PC-9 (cell line): ENCODE results near the gene MVD. TPM values are rescaled to one million over a fixed set of nuclear protein-coding genes. Genes with fewer than 3 reads are reported as not detected.
A peak's percentile ranks its signal among the peaks of the same experiment; 100 is the strongest.

ENCODE experiments used
- BruUV-seq: library from RNA; stranded (reverse); fragments of 400-500 nt; replicated peaks from 2 replicates; lab custom pipeline; 2021; lab: Mats Ljungman, UMichigan
- CTCF ChIA-PET: fragments of 300-600 bp; sonication (Branson Sonifier 250); formaldehyde crosslinking; loops from one replicate; lab custom pipeline; 2022; ENCODE audit warnings: antibody characterized with exemption; lab: Charles Lee
- POLR2A ChIA-PET: fragments of 300-600 bp; sonication (Branson Sonifier 250); formaldehyde crosslinking; loops from one replicate; lab custom pipeline; 2022; ENCODE audit warnings: antibody characterized with exemption; ENCODE audit not compliant: unreplicated experiment; lab: Charles Lee
- DNase-seq, 2 experiments: peaks; one replicate each; pipeline versions ENCODE4 v3.0.0 to v3.0.0-alpha.2; 2015 to 2022; ENCODE audit warnings: mixed read lengths in 1 of 2
- H2AFZ ChIP-seq: fragments of 200-600 bp; sonication (generic); 2 replicates; pipeline ENCODE4 v1.8.1; 2017; ENCODE audit warnings: antibody characterized with exemption
- H3F3A ChIP-seq: fragments of 200-600 bp; sonication (generic); 2 replicates; pipeline ENCODE4 v1.8.1; 2017; ENCODE audit warnings: antibody characterized with exemption, mild to moderate bottlenecking, low read depth; ENCODE audit not compliant: insufficient read depth
- H3K27ac ChIP-seq: fragments of 200-600 bp; sonication (generic); 2 replicates; pipeline ENCODE4 v1.6.1; 2016; ENCODE audit warnings: mixed run types
- H3K27me3 ChIP-seq: fragments of 200-600 bp; sonication (generic); 2 replicates; pipeline ENCODE4 v1.6.1; 2016; ENCODE audit warnings: low read depth, mixed run types; ENCODE audit not compliant: insufficient read depth
- H3K36me3 ChIP-seq: fragments of 200-600 bp; sonication (generic); 2 replicates; pipeline ENCODE4 v1.6.1; 2016; ENCODE audit warnings: low read depth, mixed run types
- H3K4me1 ChIP-seq: fragments of 200-600 bp; sonication (generic); replicated peaks from 2 replicates; pipeline ENCODE4 v1.6.1; 2016; ENCODE audit warnings: mixed run types; ENCODE audit not compliant: insufficient read depth
- H3K4me2 ChIP-seq: fragments of 200-600 bp; sonication (generic); 2 replicates; pipeline ENCODE4 v1.6.1; 2017; ENCODE audit warnings: mixed run types
- H3K4me3 ChIP-seq: fragments of 200-600 bp; sonication (generic); 2 replicates; pipeline ENCODE4 v1.6.1; 2016; ENCODE audit warnings: mixed run types
- H3K79me2 ChIP-seq: fragments of 200-600 bp; sonication (generic); 2 replicates; pipeline ENCODE4 v1.6.1; 2017; ENCODE audit warnings: low read depth, mixed run types
- H3K9me2 ChIP-seq: fragments of 200-600 bp; sonication (generic); 2 replicates; pipeline ENCODE4 v1.8.1; 2017; ENCODE audit warnings: mild to moderate bottlenecking; ENCODE audit not compliant: insufficient read depth
- H3K9me3 ChIP-seq: fragments of 200-600 bp; sonication (generic); 2 replicates; pipeline ENCODE4 v1.8.1; 2016; ENCODE audit warnings: low read depth; ENCODE audit not compliant: insufficient read depth
- H4K20me1 ChIP-seq: fragments of 200-600 bp; sonication (generic); 2 replicates; pipeline ENCODE4 v1.8.1; 2017; ENCODE audit not compliant: insufficient read depth
- CTCF ChIP-seq: fragments of 200-600 bp; sonication (generic); conservative IDR thresholded peaks from 2 replicates; pipeline ENCODE4 v1.6.1; 2017; ENCODE audit warnings: mixed run types, antibody characterized with exemption, mild to moderate bottlenecking, moderate library complexity
- EZH2 ChIP-seq: fragments of 200-600 bp; sonication (generic); IDR thresholded peaks from 2 replicates; pipeline ENCODE4 v1.8.0; 2017; ENCODE audit warnings: antibody characterized with exemption, low read depth
- intact Hi-C: fragments of 100-400 bp; cut with micrococcal nuclease; formaldehyde crosslinking; loops from one replicate; pipeline ENCODE4 v1.10.0; 2022; ENCODE audit not compliant: unreplicated experiment
- total RNA-seq: library from RNA; stranded (reverse); gene quantifications from 2 replicates; pipeline ENCODE4 v1.2.3, GENCODE V29; 2021

Gene MVD
- total RNA-seq, 1 experiment from 2014 or later = 168 TPM

GRCh38 chr16:88687254-88687576 lies 24.3 kb upstream of the MVD start:
- Histone ChIP-seq H3K4me1 (peaks cover 20% of the 10 kb centered on the region), H3K9me2 (no peaks in the 10 kb centered on the region), H3K4me2 (no peak overlapping the region), H3K79me2 (no peaks in the 10 kb centered on the region), H3K27me3 (no peaks in the 10 kb centered on the region), H3K4me3 (no peak overlapping the region), H3F3A (peaks cover 16% of the 10 kb centered on the region; the same call in 1 of the 2 replicates), H4K20me1 (no peaks in the 10 kb centered on the region), H3K27ac (no peak overlapping the region), H3K36me3 (no peaks in the 10 kb centered on the region), H2AFZ (no peak overlapping the region), H3K9me3 (no peaks in the 10 kb centered on the region)
- ChIA-PET POLR2A (no interaction called here), CTCF (interaction anchor here (0.6 to 1.2 kb wide), 2 partner anchors 22 to 50 kb away, joined by 8 to 9 read pairs; no protein-coding TSS in a partner anchor)
- intact Hi-C loops = loop anchor here (5.0 to 10.0 kb wide), 2 partner anchors 125 to 232 kb away; partner anchors contain the start of genes APRT and ZFPM1
- no peak for DNase-seq
- TF ChIP-seq EZH2 = no peak
- TF ChIP-seq CTCF = no peak
- BruUV-seq = no TSS peak

GRCh38 chr16:88686439-88687253 lies 23.8 kb upstream of the MVD start, which contains the start of gene SNAI3:
Gene SNAI3, minus strand, starts transcription at chr16:88686507. Its CDS starts 101 bp downstream, at chr16:88686406.
- intact Hi-C loops = loop anchor here (5.0 to 10.0 kb wide), 2 partner anchors 126 to 232 kb away; partner anchors contain the start of genes APRT and ZFPM1
- no peaks in the 10 kb centered on the region for H4K20me1 ChIP-seq
- no peaks in the 10 kb centered on the region for H3K79me2 ChIP-seq
- H3F3A ChIP-seq = peaks cover 16% of the 10 kb centered on the region; the same call in 1 of the 2 replicates
- DNase-seq = peak; percentile 64 to 94
- H3K9me2 ChIP-seq = no peaks in the 10 kb centered on the region
- CTCF ChIA-PET = no interaction called here
- TF ChIP-seq CTCF (no peak), EZH2 (no peak)
- POLR2A ChIA-PET = no interaction called here
- H3K36me3 ChIP-seq = no peaks in the 10 kb centered on the region
- H3K27ac ChIP-seq = no peak within 1 kb of the TSS
- peak within 1 kb of the TSS; percentile 92 for H2AFZ ChIP-seq
- H3K9me3 ChIP-seq = no peaks in the 10 kb centered on the region
- H3K4me1 ChIP-seq = peaks cover 20% of the 10 kb centered on the region
- H3K4me2 ChIP-seq = peak within 1 kb of the TSS; percentile 90
- peak within 1 kb of the TSS; percentile 88 for H3K4me3 ChIP-seq
- BruUV-seq = no TSS peak
- no peaks in the 10 kb centered on the region for H3K27me3 ChIP-seq

- POLR2A ChIA-PET = no interaction called here
- intact Hi-C loops = loop anchor here (5.0 to 10.0 kb wide), 2 partner anchors 126 to 231 kb away; partner anchors contain the start of genes APRT and ZFPM1
- peak overlapping the region; percentile 88 for H3K4me3 ChIP-seq
Observed at GRCh38 chr16:88686062-88686438, 23.2 kb upstream of the MVD start.

More at GRCh38 chr16:88686062-88686438, 23.2 kb upstream of the MVD start:
- Histone ChIP-seq H3K9me3 (no peaks in the 10 kb centered on the region), H3K9me2 (no peaks in the 10 kb centered on the region), H2AFZ (peak overlapping the region; percentile 92), H3K27me3 (no peaks in the 10 kb centered on the region), H3K4me2 (peak overlapping the region; percentile 90), H3K79me2 (no peaks in the 10 kb centered on the region), H3F3A (peaks cover 16% of the 10 kb centered on the region; the same call in 1 of the 2 replicates), H3K36me3 (no peaks in the 10 kb centered on the region), H3K4me1 (peaks cover 20% of the 10 kb centered on the region), H3K27ac (no peak overlapping the region), H4K20me1 (no peaks in the 10 kb centered on the region)
- CTCF ChIA-PET = no interaction called here
- TF ChIP-seq CTCF (no peak), EZH2 (no peak)
- peak; percentile 39 to 65 for DNase-seq
- BruUV-seq = no TSS peak
